HG02970 (cell line): ENCODE measurements around the gene S100A12.

Experiments used
- ATAC-seq: cut with Tn5 transposase; IDR thresholded peaks from one replicate; pipeline ENCODE4 v1.9.1; 2021; ENCODE audit warnings: mild to moderate bottlenecking, moderate library complexity, moderate number of reproducible peaks; ENCODE audit not compliant: unreplicated experiment, low FRiP score

The S100A12 gene

GRCh38 chr1:153370146-153370545 lies 5.3 kb downstream of the S100A12 start:
- ATAC-seq: no peak

- no peak for ATAC-seq
Observed at GRCh38 chr1:153368495-153368894, 6.9 kb downstream of the S100A12 start.

GRCh38 chr1:153367090-153367489 lies 8.3 kb downstream of the S100A12 start:
- ATAC-seq: no peak

- no peak for ATAC-seq
Observed at GRCh38 chr1:153366261-153366660, 9.2 kb downstream of the S100A12 start.

- no peak for ATAC-seq
Observed at GRCh38 chr1:153365696-153366095, 9.7 kb downstream of the S100A12 start.

- ATAC-seq: no peak
Observed at GRCh38 chr1:153364766-153365666, 10.4 kb downstream of the S100A12 start.

- ATAC-seq: no peak
Observed at GRCh38 chr1:153364156-153364555, 11.3 kb downstream of the S100A12 start.

- no peak for ATAC-seq
Observed at GRCh38 chr1:153363641-153364040, 11.8 kb downstream of the S100A12 start.

- no peak for ATAC-seq
Observed at GRCh38 chr1:153362187-153362775, 13.1 kb downstream of the S100A12 start.

GRCh38 chr1:153361480-153362109 lies 13.8 kb downstream of the S100A12 start:
- no peak for ATAC-seq

GRCh38 chr1:153360592-153361479 lies 14.6 kb downstream of the S100A12 start:
- ATAC-seq: no peak

GRCh38 chr1:153360190-153360589 lies 15.2 kb downstream of the S100A12 start:
- no peak for ATAC-seq

- ATAC-seq: no peak
Observed at GRCh38 chr1:153359241-153359640, 16.2 kb downstream of the S100A12 start.

- ATAC-seq: no peak
Observed at GRCh38 chr1:153358691-153358975, 16.8 kb downstream of the S100A12 start.

GRCh38 chr1:153357853-153358690 lies 17.3 kb downstream of the S100A12 start, which contains the start of gene S100A9:
Gene S100A9 (plus strand): TSS chr1:153357854. CDS start chr1:153358284, 430 bp downstream.
- no peak for ATAC-seq

- ATAC-seq: no peak
Observed at GRCh38 chr1:153357076-153357852, 18.2 kb downstream of the S100A12 start.

- no peak for ATAC-seq
Observed at GRCh38 chr1:153356392-153357075, 18.9 kb downstream of the S100A12 start.

GRCh38 chr1:153355445-153356071 lies 19.9 kb downstream of the S100A12 start:
- no peak for ATAC-seq
